ENCODE results near the gene FZD2.

DNA sequence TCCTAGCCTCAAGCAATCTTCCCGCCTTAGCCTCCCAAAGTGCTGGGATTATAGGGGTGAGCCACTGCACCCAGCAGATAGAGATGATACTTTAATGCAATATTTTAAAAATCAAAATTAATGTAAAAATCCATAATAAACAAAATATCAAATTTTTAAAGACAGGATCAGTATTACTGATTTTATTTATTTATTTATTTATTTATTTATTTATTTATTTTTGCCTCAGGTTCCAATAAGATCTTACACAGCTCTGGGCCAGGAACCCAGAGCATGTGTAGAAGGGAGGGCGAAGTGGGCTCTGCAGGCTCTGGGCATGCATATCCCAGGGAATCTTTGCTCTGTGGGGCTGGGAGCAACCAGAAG, 41.6 kb downstream of the FZD2 start:
- no peak for TF ChIP-seq CTCF (IDR thresholded peaks at IDR 0.05; ENCODE audit: control extremely low read depth in 1 of 3, insufficient read depth in 1 of 3, low read depth in 1 of 3, low read length in 3 of 3)
- TF ChIP-seq CREB1 (IDR thresholded peaks at IDR 0.05): no peak
- TF ChIP-seq FOSL1 (IDR thresholded peaks at IDR 0.05; ENCODE audit: insufficient read depth, low read depth, low read length): no peak
- TF ChIP-seq EZH2 (IDR thresholded peaks at IDR 0.05; ENCODE audit: low read depth, low read length, severe bottlenecking): no peak
- TF ChIP-seq POLR2AphosphoS5 (IDR thresholded peaks at IDR 0.05; ENCODE audit: low read depth, low read length): no peak
- TF ChIP-seq SP1 (IDR thresholded peaks at IDR 0.05; ENCODE audit: low read depth, low read length): no peak
- TF ChIP-seq, protein P1, sequence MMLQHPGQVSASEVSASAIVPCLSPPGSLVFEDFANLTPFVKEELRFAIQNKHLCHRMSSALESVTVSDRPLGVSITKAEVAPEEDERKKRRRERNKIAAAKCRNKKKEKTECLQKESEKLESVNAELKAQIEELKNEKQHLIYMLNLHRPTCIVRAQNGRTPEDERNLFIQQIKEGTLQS (IDR thresholded peaks at IDR 0.05; ENCODE audit: insufficient read depth, low read depth, low read length): no peak
- TF ChIP-seq RXRA (IDR thresholded peaks at IDR 0.05; ENCODE audit: insufficient read depth, low read depth, low read length): no peak
- TF ChIP-seq POLR2A (IDR thresholded peaks at IDR 0.05; ENCODE audit: control extremely low read depth in 1 of 2, low read depth in 2 of 2, low read length in 2 of 2): no peak
- no peak for TF ChIP-seq CHD2 (IDR thresholded peaks at IDR 0.05; ENCODE audit: low read length)
- no peak for TF ChIP-seq SUZ12 (IDR thresholded peaks at IDR 0.05; ENCODE audit: low read length)
- no peak for TF ChIP-seq MAX (IDR thresholded peaks at IDR 0.05)
- TF ChIP-seq HDAC2 (IDR thresholded peaks at IDR 0.05; ENCODE audit: borderline replicate concordance in 1 of 2, low read depth in 2 of 2, low read length in 2 of 2): no peak

Data from H1 (cell line).